GM12878 (cell line): Measurements from ENCODE around the gene NECTIN2. TPM values are rescaled to one million over a fixed set of nuclear protein-coding genes. Genes with fewer than 3 reads are reported as not detected.

ENCODE experiments used
- BCLAF1 ChIP-seq: fragments of 450-650 bp; IDR thresholded peaks from 2 replicates; pipeline ENCODE4 v1.6.1; 2017; ENCODE audit warnings: antibody characterized with exemption, mild to moderate bottlenecking, moderate library complexity
- CBX5 ChIP-seq: sonication (generic); IDR thresholded peaks from 2 replicates; pipeline ENCODE4 v1.6.1; 2016; ENCODE audit warnings: low read depth, moderate library complexity, mild to moderate bottlenecking, inconsistent platforms
- E2F4 ChIP-seq: IDR thresholded peaks from 2 replicates; pipeline ENCODE4 v1.6.1; 2012; ENCODE audit warnings: low read depth, low read length, improper control_type of control experiment
- EP300 ChIP-seq, 2 experiments: fragments of 150-350 bp in 1 of 2; IDR thresholded peaks; 2 replicates each; pipeline ENCODE4 v1.6.1; 2011 to 2012; ENCODE audit warnings: low read depth in 2 of 2, low read length in 2 of 2, borderline replicate concordance in 1 of 2, improper control_type of control experiment in 1 of 2, inconsistent platforms in 1 of 2; ENCODE audit not compliant: control insufficient read depth in 1 of 2
- EZH2 ChIP-seq: IDR thresholded peaks from 2 replicates; pipeline ENCODE4 v1.6.1; 2012; ENCODE audit warnings: low read depth, mild to moderate bottlenecking, control low read depth, inconsistent platforms, low read length, borderline replicate concordance; ENCODE audit not compliant: control insufficient read depth
- FOXM1 ChIP-seq: IDR thresholded peaks from 2 replicates; pipeline ENCODE4 v1.6.1; 2012; ENCODE audit warnings: low read depth, mild to moderate bottlenecking, inconsistent platforms, low read length, moderate library complexity
- GATAD2B ChIP-seq: fragments of 450-650 bp; conservative IDR thresholded peaks from 2 replicates; pipeline ENCODE4 v1.6.1; 2017; ENCODE audit warnings: low read depth, mild to moderate bottlenecking, moderate library complexity
- HDGF ChIP-seq: fragments of 450-650 bp; IDR thresholded peaks from 2 replicates; pipeline ENCODE4 v1.6.1; 2016; ENCODE audit warnings: antibody characterized with exemption
- IRF4 ChIP-seq: IDR thresholded peaks from 2 replicates; pipeline ENCODE4 v1.6.1; 2011; ENCODE audit warnings: low read depth, low read length
- KDM1A ChIP-seq: fragments of 200-600 bp; sonication (generic); IDR thresholded peaks from 2 replicates; pipeline ENCODE4 v1.6.1; 2016; ENCODE audit warnings: borderline replicate concordance
- KLF5 ChIP-seq: fragments of 450-650 bp; IDR thresholded peaks from 2 replicates; pipeline ENCODE4 v1.6.1; 2014; ENCODE audit warnings: mild to moderate bottlenecking; ENCODE audit not compliant: partially characterized antibody
- NFIC ChIP-seq: IDR thresholded peaks from 2 replicates; pipeline ENCODE4 v1.6.1; 2012; ENCODE audit warnings: low read depth, mild to moderate bottlenecking, inconsistent platforms, low read length, moderate library complexity
- NFYB ChIP-seq: IDR thresholded peaks from 2 replicates; pipeline ENCODE4 v1.6.1; 2011; ENCODE audit warnings: low read depth, mild to moderate bottlenecking, low read length, improper control_type of control experiment, moderate library complexity; ENCODE audit not compliant: insufficient read depth
- PBX3 ChIP-seq: IDR thresholded peaks from 2 replicates; pipeline ENCODE4 v1.6.1; 2011; ENCODE audit warnings: mild to moderate bottlenecking, low read depth, low read length, moderate library complexity; ENCODE audit not compliant: insufficient replicate concordance
- RAD51 ChIP-seq: fragments of 450-650 bp; IDR thresholded peaks from 2 replicates; pipeline ENCODE4 v1.6.1; 2016; ENCODE audit warnings: moderate library complexity, mild to moderate bottlenecking, inconsistent platforms
- SMC3 ChIP-seq: IDR thresholded peaks from 2 replicates; pipeline ENCODE4 v1.6.1; 2011; ENCODE audit warnings: low read length, improper control_type of control experiment, borderline replicate concordance
- ZBTB40 ChIP-seq: fragments of 450-650 bp; IDR thresholded peaks from 2 replicates; pipeline ENCODE4 v1.6.1; 2016; ENCODE audit warnings: mild to moderate bottlenecking, moderate library complexity, borderline replicate concordance
- ZNF622 ChIP-seq: fragments of 450-650 bp; IDR thresholded peaks from 2 replicates; pipeline ENCODE4 v1.6.1; 2017; ENCODE audit warnings: mild to moderate bottlenecking, inconsistent platforms
- polyA plus RNA-seq, 11 experiments: library from polyadenylated mRNA; depleted of rRNA in 4 of 11; unstranded in 6 of 11; stranded (reverse) in 5 of 11; fragments of >200 nt; fragmentation: Nextera tagmentation in 4 of 11; fragmentation: Illumina TruSeq in 1 of 11; extraction: Ambion mirVana in 4 of 11; extraction: Trizol in 1 of 11; gene quantifications; 1 replicate in 1 of 11; 2 replicates in 10 of 11; pipeline versions ENCODE4 v1.2.1 to v1.2.3, GENCODE V29; 2011 to 2016; ENCODE audit warnings: inconsistent platforms in 2 of 11, missing spikeins in 2 of 11, low read depth in 1 of 11
- total RNA-seq, 4 experiments: library from RNA; depleted of rRNA in 3 of 4; stranded (reverse); fragments of >200 nt in 3 of 4; fragmentation: Illumina TruSeq in 1 of 4; extraction: Trizol in 1 of 4; gene quantifications; 2 replicates each; pipeline versions ENCODE4 v1.2.1 to v1.2.3, GENCODE V29; 2013 to 2021

NECTIN2 gene
- total and polyA plus RNA-seq, 10 of the 15 experiments (the other 5 are each of a cell fraction or from before 2014, with no cell fraction given), result 0.05 to 0.36 (median 0.26) TPM; not detected in 5

GRCh38 chr19:44891016-44891882 lies 45.2 kb downstream of the NECTIN2 start, which contains the start of gene TOMM40 (continued):
- no peak for TF ChIP-seq BCLAF1
- TF ChIP-seq EZH2, result no peak
- TF ChIP-seq FOXM1, result no peak
- TF ChIP-seq PBX3, result no peak
- TF ChIP-seq EP300 (IDR thresholded peaks at IDR 0.05; ENCODE audit: borderline replicate concordance in 1 of 2, control insufficient read depth in 1 of 2, low read depth in 2 of 2, low read length in 2 of 2), result no peak
- no peak for TF ChIP-seq KDM1A
- TF ChIP-seq E2F4, result no peak
- TF ChIP-seq GATAD2B, result peak; percentile 84
- TF ChIP-seq RAD51, result no peak
- TF ChIP-seq SMC3, result no peak
- TF ChIP-seq CBX5, result no peak
- TF ChIP-seq ZNF622, result peak; percentile 70
- TF ChIP-seq NFIC, result no peak
- no peak for TF ChIP-seq HDGF
- no peak for TF ChIP-seq KLF5
- TF ChIP-seq IRF4, result no peak
- peak; percentile 75; the same call in 1 of the 2 replicates for TF ChIP-seq NFYB
- TF ChIP-seq ZBTB40, result no peak
